ENCODE results near the gene CHIA. TPM values are rescaled to one million over a fixed set of nuclear protein-coding genes. Genes with fewer than 3 reads are reported as not detected.

The CHIA gene
- total and polyA plus RNA-seq, 2 of the 4 experiments (the other 2 are of a cell fraction) = not detected

GRCh38 chr1:111346089-111346885, 55.6 kb downstream of the CHIA start:
- Histone ChIP-seq H3K9me1 (ENCODE audit: insufficient read depth, low read length) (no peaks in the 10 kb centered on the region), H2AK9ac (replicated peaks; ENCODE audit: low read depth, low read length, poor library complexity) (no peak overlapping the region), H4K20me1 (ENCODE audit: insufficient read depth, low read length) (no peaks in the 10 kb centered on the region), H2AFZ (replicated peaks; ENCODE audit: low read length, poor library complexity) (peak overlapping the region; percentile 95), H3K18ac (ENCODE audit: low read depth, low read length) (peak overlapping the region; percentile 53; the same call in 1 of the 2 replicates), H3K4me3 (ENCODE audit: insufficient read depth, low read depth, low read length) (peak overlapping the region; percentile 62), H3K14ac (replicated peaks; ENCODE audit: low read depth, low read length) (0 out of 2 replicates have a peak overlapping the region, but pooled peaks have one; percentile 8), H2AK5ac (ENCODE audit: low read depth, low read length) (no peak overlapping the region), H2BK15ac (ENCODE audit: low read depth, low read length) (no peak overlapping the region), H3K79me1 (ENCODE audit: low read depth in 1 of 2, low read length in 2 of 2) (no peaks in the 10 kb centered on the region), H2BK5ac (ENCODE audit: low read depth, low read length, poor library complexity, severe bottlenecking) (no peak overlapping the region), H3K9ac (ENCODE audit: low read depth, low read length) (peak overlapping the region; percentile 62), H3K23ac (ENCODE audit: low read depth, low read length) (no peak overlapping the region), H3K4me1 (ENCODE audit: control insufficient read depth, insufficient read depth, low read length) (no peaks in the 10 kb centered on the region), H3K4ac (ENCODE audit: low read depth, low read length) (peak overlapping the region; percentile 27; the same call in 1 of the 2 replicates), H3K36me3 (ENCODE audit: control insufficient read depth, insufficient read depth, low read length) (no peaks in the 10 kb centered on the region), H4K5ac (ENCODE audit: low read depth, low read length) (peak overlapping the region; percentile 66), H3K27me3 (ENCODE audit: control insufficient read depth, insufficient read depth, low read length) (peaks cover 9% of the 10 kb centered on the region), H2BK120ac (ENCODE audit: low read depth, low read length) (no peak overlapping the region), H3K4me2 (ENCODE audit: low read depth, low read length) (peak overlapping the region; percentile 80), H3K9me3 (ENCODE audit: control insufficient read depth, insufficient read depth, low read length) (no peaks in the 10 kb centered on the region), H2BK20ac (ENCODE audit: low read depth, low read length) (no peak overlapping the region), H3K56ac (ENCODE audit: extremely low read depth, insufficient read depth, low read length) (no peak overlapping the region; the same call in 1 of the 2 replicates), H4K91ac (ENCODE audit: insufficient read depth, low read depth, low read length) (no peak overlapping the region; the same call in 1 of the 2 replicates), H4K8ac (ENCODE audit: low read depth in 2 of 2, low read length in 2 of 2) (peak overlapping the region; percentile 51 to 76; a peak in 2 of 4 replicates), H3K27ac (ENCODE audit: insufficient read depth, low read length) (peak overlapping the region; percentile 1; the same call in 1 of the 2 replicates)
- ATAC-seq (ENCODE audit: low read depth) (peak; percentile 99), DNase-seq (peak; percentile 69)
- WGBS, 2 experiments (ENCODE audit: extremely low coverage in 2 of 2, insufficient read length in 1 of 2) = 4% methylated on average over 12 of the region's 45 CpGs; no CpG with 5 or more reads in 1 of the 2 experiments
- peak; percentile 95 for TF ChIP-seq BHLHE40 (IDR thresholded peaks at IDR 0.05; ENCODE audit: low read depth, low read length)
- TF ChIP-seq MAFK (IDR thresholded peaks at IDR 0.05; ENCODE audit: low read depth, low read length) = no peak
- peak; percentile 81 for TF ChIP-seq MAZ (IDR thresholded peaks at IDR 0.05; ENCODE audit: borderline replicate concordance, low read depth, low read length)
- ChIA-PET POLR2A (ENCODE audit: unreplicated experiment) (no interaction called here), CTCF (interaction anchor here (0.6 to 0.9 kb wide), 3 partner anchors 10 to 449 kb away, joined by 3 read pairs; no protein-coding TSS in a partner anchor)
- dilution Hi-C loops (cut with HindIII; ENCODE audit: low sequenced_read_pairs, unreplicated experiment) = no loop called here
- intact Hi-C loops (cut with micrococcal nuclease) = loop anchor here (10.0 kb wide), 2 partner anchors 59 to 201 kb away; partner anchors contain the start of genes CEPT1 and DRAM2
- in situ Hi-C loops (cut with MboI; ENCODE audit: low sequenced_read_pairs) = loop anchor here (25.0 kb wide), 1 partner anchor 309 kb away; no protein-coding TSS in a partner anchor
- BruUV-seq (replicated peaks) = no TSS peak
